Kidney epithelial cell (primary cell): ENCODE data around the gene MMEL1. TPM values are rescaled to one million over a fixed set of nuclear protein-coding genes. Genes with fewer than 3 reads are reported as not detected.
"Not testable (repeated sequence)": the region's sequence is repeated elsewhere in the genome, so short reads cannot be mapped to it uniquely, and the experiment has no call there.

Source experiments
- DNase-seq: peaks from one replicate; pipeline ENCODE4 v3.0.0-alpha.2; 2010; ENCODE audit warnings: low read depth
- H3K27me3 ChIP-seq: 2 replicates; pipeline ENCODE4 v1.6.0; 2011; ENCODE audit warnings: low read length; ENCODE audit not compliant: control insufficient read depth, insufficient read depth
- H3K36me3 ChIP-seq: 2 replicates; pipeline ENCODE4 v1.5.1; 2011; ENCODE audit warnings: low read length; ENCODE audit not compliant: control insufficient read depth, insufficient read depth
- H3K4me3 ChIP-seq: 2 replicates; pipeline ENCODE4 v1.5.1; 2011; ENCODE audit warnings: low read depth, mild to moderate bottlenecking, control low read depth, low read length
- total RNA-seq: library from RNA; depleted of rRNA; stranded (reverse); fragments of >200 nt; gene quantifications from 2 replicates; pipeline ENCODE4 v1.2.3, GENCODE V29; 2015
- TF ChIP-seq, protein P1 (sequence below): IDR thresholded peaks from 2 replicates; pipeline ENCODE4 v1.5.1; 2011; ENCODE audit warnings: mild to moderate bottlenecking, moderate library complexity, low read length, control low read depth, inconsistent platforms; ENCODE audit not compliant: insufficient read depth, poor library complexity, severe bottlenecking

The MMEL1 gene, protein sequence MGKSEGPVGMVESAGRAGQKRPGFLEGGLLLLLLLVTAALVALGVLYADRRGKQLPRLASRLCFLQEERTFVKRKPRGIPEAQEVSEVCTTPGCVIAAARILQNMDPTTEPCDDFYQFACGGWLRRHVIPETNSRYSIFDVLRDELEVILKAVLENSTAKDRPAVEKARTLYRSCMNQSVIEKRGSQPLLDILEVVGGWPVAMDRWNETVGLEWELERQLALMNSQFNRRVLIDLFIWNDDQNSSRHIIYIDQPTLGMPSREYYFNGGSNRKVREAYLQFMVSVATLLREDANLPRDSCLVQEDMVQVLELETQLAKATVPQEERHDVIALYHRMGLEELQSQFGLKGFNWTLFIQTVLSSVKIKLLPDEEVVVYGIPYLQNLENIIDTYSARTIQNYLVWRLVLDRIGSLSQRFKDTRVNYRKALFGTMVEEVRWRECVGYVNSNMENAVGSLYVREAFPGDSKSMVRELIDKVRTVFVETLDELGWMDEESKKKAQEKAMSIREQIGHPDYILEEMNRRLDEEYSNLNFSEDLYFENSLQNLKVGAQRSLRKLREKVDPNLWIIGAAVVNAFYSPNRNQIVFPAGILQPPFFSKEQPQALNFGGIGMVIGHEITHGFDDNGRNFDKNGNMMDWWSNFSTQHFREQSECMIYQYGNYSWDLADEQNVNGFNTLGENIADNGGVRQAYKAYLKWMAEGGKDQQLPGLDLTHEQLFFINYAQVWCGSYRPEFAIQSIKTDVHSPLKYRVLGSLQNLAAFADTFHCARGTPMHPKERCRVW
- total RNA-seq: 1.9 TPM in 1 of 2 replicates, not detected in the other

DNA sequence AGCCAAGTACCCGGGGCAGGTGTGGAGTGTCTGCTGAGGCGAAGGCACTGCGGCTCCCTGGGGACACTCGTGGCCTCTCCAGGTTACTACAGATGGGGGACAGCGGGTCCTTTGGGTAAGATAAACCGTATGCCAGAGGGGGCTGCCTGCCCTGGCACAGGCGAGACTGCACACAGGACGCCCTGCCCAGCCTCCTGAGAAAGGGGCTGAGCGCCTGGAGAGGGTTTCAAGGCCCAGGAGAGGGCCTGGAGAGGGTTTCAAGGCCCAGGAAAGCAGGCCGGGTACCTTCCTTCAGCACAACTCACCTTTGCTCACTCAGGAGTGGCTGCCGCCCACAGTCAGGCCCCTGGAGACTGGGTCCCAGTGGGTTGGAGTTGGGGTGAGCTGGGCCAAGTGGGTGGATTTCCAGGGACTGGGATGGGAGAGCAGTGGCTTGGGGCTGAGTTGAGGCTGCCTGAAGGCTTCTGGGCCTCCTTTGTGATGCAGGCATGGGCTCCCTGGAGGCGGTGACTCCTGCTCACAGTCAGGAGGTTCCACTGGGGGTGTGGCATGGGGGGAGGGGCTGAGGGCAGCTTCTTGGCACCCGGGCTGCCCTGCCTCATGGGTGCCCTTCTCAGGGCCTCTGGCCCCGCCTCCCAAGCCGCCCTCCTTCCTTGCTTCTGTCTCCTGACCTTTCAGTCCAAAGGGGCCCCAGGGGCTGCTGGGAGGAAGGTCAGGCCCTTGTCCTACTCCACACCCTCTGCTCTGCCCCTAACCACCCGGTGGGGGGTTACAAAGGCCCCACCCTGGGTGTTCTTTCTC lies at the start of gene MMEL1:
Gene MMEL1, minus strand, starts transcription at position 456 of the 801 bp plus-strand sequence. CDS start 3,532 bp downstream, outside the sequence.
- Histone ChIP-seq H3K4me3 (no peak within 1 kb of the TSS), H3K36me3 (no peaks in the 10 kb centered on the region), H3K27me3 (peaks cover 28% of the 10 kb centered on the region)
- TF ChIP-seq, protein P1, sequence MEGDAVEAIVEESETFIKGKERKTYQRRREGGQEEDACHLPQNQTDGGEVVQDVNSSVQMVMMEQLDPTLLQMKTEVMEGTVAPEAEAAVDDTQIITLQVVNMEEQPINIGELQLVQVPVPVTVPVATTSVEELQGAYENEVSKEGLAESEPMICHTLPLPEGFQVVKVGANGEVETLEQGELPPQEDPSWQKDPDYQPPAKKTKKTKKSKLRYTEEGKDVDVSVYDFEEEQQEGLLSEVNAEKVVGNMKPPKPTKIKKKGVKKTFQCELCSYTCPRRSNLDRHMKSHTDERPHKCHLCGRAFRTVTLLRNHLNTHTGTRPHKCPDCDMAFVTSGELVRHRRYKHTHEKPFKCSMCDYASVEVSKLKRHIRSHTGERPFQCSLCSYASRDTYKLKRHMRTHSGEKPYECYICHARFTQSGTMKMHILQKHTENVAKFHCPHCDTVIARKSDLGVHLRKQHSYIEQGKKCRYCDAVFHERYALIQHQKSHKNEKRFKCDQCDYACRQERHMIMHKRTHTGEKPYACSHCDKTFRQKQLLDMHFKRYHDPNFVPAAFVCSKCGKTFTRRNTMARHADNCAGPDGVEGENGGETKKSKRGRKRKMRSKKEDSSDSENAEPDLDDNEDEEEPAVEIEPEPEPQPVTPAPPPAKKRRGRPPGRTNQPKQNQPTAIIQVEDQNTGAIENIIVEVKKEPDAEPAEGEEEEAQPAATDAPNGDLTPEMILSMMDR: no peak
- DNase-seq: no peak

DNA sequence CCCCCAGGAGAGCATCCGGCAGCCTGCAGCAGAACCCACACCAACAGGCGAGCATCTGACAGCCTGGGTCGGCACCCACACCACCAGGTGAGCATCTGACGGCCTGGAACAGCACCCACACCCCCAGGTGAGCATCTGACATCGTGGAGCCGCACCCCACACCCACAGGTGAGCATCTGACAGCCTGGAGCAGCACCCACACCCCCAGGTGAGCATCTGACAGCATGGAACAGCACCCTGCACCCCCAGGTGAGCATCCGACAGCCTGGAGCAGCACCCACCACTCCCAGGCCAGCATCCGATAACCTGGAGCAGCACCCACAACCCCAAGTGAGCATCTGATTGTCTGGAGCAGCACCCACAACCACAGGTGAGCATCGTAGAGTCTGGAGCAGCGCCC lies 43.9 kb upstream of the MMEL1 start:
- DNase-seq, H3K4me3 ChIP-seq, H3K27me3 ChIP-seq, H3K36me3 ChIP-seq: not testable (repeated sequence)

DNA sequence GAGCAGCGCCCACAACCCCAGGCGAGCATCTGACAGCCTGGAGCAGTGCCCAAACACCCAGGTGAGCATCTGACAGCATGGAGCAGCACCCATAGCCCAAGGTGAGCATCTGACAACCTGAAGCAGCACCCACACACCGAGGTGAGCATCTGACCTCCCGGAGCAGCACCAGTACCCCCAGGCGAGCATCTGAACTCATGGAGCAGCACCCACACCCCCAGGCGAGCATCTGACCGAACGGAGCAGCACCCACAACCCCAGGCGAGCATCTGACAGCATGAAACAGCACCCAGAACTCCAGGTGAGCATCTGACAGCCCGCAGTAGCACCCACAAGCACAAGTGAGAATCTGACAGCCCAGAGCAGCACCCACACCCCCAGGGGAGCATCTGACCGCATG lies 38.8 kb upstream of the MMEL1 start:
- H3K4me3 ChIP-seq, H3K27me3 ChIP-seq, DNase-seq, H3K36me3 ChIP-seq: not testable (repeated sequence)

DNA sequence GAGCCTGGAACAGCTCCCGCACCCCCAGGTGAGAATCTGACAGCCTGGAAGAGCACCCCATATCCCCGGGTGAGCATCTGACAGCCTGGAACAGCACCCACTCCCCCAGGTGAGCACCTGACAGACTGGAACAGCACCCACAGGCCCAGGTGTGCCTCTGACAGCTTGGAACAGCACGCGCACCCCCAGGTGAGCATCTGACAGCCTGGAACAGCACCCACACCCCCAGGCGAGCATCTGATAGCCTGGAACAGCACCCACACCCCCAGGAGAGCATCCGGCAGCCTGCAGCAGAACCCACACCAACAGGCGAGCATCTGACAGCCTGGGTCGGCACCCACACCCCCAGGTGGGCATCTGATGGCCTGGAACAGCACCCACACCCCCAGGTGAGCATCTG lies 27.0 kb upstream of the MMEL1 start:
- H3K36me3 ChIP-seq, H3K27me3 ChIP-seq, H3K4me3 ChIP-seq, DNase-seq: not testable (repeated sequence)

DNA sequence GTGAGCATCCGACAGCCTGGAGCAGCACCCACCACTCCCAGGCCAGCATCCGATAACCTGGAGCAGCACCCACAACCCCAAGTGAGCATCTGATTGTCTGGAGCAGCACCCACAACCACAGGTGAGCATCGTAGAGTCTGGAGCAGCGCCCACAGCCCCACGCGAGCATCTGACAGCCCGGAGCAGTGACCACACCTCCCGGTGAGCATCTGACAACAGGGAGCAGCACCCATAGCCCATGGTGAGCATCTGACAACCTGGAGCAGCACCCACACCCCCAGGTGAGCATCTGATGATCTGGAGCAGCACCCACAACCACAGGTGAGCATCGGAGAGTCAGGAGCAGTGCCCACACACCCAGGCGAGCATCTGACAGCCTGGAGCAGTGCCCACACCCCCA lies 25.1 kb upstream of the MMEL1 start:
- DNase-seq, H3K4me3 ChIP-seq: not testable (repeated sequence)

DNA sequence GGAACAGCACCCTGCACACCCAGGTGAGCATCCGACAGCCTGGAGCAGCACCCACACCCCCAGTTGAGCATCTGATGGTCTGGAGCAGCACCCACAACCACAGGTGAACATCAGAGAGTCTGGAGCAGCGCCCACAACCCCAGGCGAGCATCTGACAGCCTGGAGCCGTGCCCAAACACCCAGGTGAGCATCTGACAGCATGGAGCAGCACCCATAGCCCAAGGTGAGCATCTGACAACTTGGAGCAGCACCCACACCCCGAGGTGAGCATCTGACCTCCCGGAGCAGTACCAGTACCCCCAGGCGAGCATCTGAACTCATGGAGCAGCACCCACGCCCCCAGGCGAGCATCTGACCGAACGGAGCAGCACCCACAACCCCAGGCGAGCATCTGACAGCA lies 24.3 kb upstream of the MMEL1 start:
- DNase-seq, H3K4me3 ChIP-seq, H3K27me3 ChIP-seq, H3K36me3 ChIP-seq: not testable (repeated sequence)

More for the DNA sequence above, 25.1 kb upstream of the MMEL1 start:
- not testable (repeated sequence) for H3K36me3 ChIP-seq, H3K27me3 ChIP-seq

DNA sequence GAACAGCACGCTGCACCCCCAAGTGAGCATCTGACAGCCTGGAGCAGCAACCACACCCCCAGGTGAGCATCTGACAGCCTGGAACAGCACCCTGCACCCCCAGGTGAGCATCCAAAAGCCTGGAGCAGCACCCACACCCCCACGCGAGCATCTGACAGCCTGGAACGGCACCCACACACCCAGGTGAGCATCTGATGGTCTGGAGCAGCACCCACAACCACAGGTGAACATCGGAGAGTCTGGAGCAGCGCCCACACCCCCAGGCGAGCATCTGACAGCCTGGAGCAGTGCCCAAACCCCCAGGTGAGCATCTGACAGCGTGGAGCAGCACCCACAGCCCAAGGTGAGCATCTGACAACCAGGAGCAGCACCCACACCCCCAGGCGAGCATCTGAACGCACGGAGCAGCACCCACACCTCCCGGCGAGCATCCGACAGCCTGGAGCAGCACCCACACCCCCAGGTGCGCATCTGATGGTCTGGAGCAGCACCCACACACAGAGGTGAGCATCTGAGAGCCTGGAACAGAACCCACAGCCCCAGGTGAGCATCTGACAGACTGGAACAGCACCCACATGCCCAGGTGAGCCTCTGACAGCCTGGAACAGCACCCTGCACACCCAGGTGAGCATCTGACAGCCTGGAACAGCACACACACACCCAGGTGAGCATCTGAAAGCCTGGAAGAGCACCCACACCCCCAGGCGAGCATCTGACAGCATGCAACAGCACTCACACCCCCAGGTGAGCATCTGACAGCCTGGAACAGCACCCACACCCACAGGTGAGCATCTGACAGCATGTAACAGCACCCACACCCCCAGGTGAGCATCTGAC lies 23.0 kb upstream of the MMEL1 start:
- not testable (repeated sequence) for H3K27me3 ChIP-seq, H3K36me3 ChIP-seq, H3K4me3 ChIP-seq, DNase-seq

DNA sequence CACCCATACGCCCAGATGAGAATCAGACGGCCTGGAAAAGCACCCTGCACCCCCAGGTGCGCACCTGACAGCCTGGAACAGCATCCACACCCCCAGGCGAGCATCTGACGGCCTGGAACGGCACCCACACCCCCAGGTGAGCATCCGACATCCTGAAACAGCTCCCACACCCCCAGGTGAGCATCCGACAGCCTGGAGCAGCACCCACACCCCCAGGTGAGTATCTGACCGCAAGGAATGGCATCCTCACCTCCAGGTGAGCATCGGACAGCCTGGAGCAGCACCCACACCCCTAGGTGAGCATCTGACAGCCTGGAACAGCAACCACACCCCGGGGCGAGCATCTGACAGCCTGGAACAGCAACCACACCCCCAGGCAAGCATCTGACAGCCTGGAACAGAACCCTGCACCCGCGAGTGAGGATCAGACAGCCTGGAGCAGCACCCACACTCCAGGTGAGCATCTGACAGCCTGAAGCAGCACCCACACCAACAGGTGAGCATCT lies 21.7 kb upstream of the MMEL1 start:
- not testable (repeated sequence) for H3K36me3 ChIP-seq, H3K4me3 ChIP-seq, H3K27me3 ChIP-seq, DNase-seq

DNA sequence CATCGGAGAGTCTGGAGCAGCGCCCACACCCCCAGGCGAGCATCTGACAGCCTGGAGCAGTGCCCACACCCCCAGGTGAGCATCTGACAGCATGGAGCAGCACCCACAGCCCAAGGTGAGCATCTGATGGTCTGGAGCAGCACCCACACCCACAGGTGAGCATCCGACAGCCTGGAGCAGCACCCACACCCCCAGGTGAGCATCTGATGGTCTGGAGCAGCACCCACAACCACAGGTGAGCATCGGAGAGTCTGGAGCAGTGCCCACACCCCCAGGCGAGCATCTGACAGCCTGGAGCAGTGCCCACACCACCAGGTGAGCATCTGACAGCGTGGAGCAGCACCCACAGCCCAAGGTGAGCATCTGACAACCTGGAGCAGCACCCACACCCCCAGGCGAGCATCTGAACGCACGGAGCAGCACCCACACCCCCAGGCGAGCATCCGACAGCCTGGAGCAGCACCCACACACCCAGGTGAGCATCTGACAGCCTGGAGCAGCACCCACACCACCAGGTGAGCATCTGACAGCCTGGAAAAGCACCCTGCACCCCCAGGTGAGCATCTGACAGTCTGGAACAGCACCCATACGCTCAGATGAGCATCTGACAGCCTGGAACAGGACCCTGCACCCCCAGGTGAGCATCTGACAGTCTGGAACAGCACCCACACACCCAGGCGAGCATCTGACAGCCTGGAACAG lies 21.1 kb upstream of the MMEL1 start:
- H3K4me3 ChIP-seq, H3K27me3 ChIP-seq, DNase-seq, H3K36me3 ChIP-seq: not testable (repeated sequence)

DNA sequence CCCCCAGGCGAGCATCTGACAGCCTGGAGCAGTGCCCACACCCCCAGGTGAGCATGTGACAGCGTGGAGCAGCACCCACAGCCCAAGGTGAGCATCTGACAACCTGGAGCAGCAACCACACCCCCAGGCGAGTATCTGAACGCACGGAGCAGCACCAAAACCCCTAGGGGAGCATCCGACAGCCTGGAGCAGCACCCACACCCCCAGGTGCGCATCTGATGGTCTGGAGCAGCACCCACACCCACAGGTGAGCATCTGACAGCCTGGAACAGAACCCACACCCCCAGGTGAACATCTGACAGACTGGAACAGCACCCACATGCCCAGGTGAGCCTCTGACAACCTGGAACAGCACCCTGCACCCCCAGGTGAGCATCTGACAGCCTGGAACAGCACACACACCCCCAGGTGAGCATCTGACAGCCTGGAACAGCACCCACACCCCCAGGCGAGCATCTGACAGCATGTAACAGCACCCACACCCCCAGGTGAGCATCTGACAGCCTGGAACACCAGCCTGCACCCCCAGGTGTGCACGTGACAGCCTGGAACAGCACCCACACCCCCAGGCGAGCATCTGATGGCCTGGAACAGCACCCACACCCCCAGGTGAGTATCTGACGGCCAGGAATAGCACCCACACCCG lies 20.2 kb upstream of the MMEL1 start:
- H3K4me3 ChIP-seq, DNase-seq, H3K27me3 ChIP-seq, H3K36me3 ChIP-seq: not testable (repeated sequence)

DNA sequence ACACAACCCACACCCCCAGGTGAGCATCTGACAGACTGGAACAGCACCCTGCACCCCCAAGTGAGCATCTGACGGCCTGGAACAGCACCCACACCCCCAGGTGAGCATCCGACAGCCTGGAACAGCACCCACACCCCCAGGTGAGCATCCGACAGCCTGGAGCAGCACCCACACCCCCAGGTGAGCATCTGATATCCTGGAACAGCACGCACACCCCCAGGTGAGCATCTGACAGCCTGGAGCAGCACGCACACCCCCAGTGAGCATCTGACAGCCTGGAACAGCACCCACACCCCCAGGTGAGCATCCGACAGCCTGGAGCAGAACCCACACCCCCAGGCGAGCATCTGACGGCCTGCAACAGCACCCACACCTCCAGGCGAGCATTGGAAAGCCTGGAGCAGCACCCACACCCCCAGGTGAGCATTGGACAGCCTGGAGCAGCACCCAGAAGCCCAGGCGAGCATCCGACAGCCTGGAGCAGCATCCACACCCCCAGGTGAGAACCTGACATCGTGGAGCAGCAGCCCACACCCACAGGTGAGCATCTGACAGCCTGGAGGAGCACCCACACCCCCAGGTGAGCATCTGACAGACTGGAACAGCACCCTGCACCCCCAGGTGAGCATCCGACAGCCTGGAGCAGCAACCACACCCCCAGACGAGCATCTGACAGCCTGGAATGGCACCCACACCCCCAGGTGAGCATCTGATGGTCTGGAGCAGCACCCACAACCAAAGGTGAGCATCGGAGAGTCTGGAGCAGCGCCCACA lies 19.5 kb upstream of the MMEL1 start:
- not testable (repeated sequence) for DNase-seq, H3K27me3 ChIP-seq, H3K4me3 ChIP-seq, H3K36me3 ChIP-seq
